GM21390 (cell line): ENCODE results near the gene TMC2.
"Not testable (repeated sequence)": the region's sequence is repeated elsewhere in the genome, so short reads cannot be mapped to it uniquely, and the experiment has no call there.

Experiments used
- ATAC-seq: cut with Tn5 transposase; IDR thresholded peaks from one replicate; pipeline ENCODE4 v1.9.1; 2021; ENCODE audit not compliant: unreplicated experiment

Gene TMC2

GRCh38 chr20:2657241-2657640 lies 120.9 kb downstream of the TMC2 start:
- ATAC-seq = no peak

- ATAC-seq = no peak
Observed at GRCh38 chr20:2657674-2658073, 121.3 kb downstream of the TMC2 start.

GRCh38 chr20:2658414-2659354 lies 122.3 kb downstream of the TMC2 start:
- ATAC-seq = no peak

GRCh38 chr20:2659547-2659946 lies 123.2 kb downstream of the TMC2 start:
- no peak for ATAC-seq

GRCh38 chr20:2663364-2663886 lies 127.1 kb downstream of the TMC2 start:
- ATAC-seq = no peak

GRCh38 chr20:2663887-2664719 lies 127.7 kb downstream of the TMC2 start, which contains the start of gene IDH3B:
Gene IDH3B, minus strand, starts transcription at chr20:2664216. Its CDS starts 28 bp downstream, at chr20:2664188.
- ATAC-seq = peak; percentile 86

GRCh38 chr20:2671977-2672376 lies 135.6 kb downstream of the TMC2 start:
- ATAC-seq = no peak

- no peak for ATAC-seq
Observed at GRCh38 chr20:2672446-2672845, 136.1 kb downstream of the TMC2 start.

- ATAC-seq = no peak
Observed at GRCh38 chr20:2673453-2673852, 137.1 kb downstream of the TMC2 start.

- ATAC-seq = no peak
Observed at GRCh38 chr20:2680046-2680445, 143.7 kb downstream of the TMC2 start.

- ATAC-seq = not testable (repeated sequence)
Observed at GRCh38 chr20:2682040-2682439, 145.7 kb downstream of the TMC2 start.

GRCh38 chr20:2684817-2685216 lies 148.4 kb downstream of the TMC2 start:
- not testable (repeated sequence) for ATAC-seq

- ATAC-seq = no peak
Observed at GRCh38 chr20:2687514-2687913, 151.1 kb downstream of the TMC2 start.

GRCh38 chr20:2688041-2688591 lies 151.7 kb downstream of the TMC2 start:
- no peak for ATAC-seq

- no peak for ATAC-seq
Observed at GRCh38 chr20:2690213-2690612, 153.8 kb downstream of the TMC2 start.

GRCh38 chr20:2690718-2691117 lies 154.3 kb downstream of the TMC2 start:
- no peak for ATAC-seq

GRCh38 chr20:2691127-2691526 lies 154.8 kb downstream of the TMC2 start:
- ATAC-seq = no peak
